ENCODE results near the gene MC1R. TPM values are rescaled to one million over a fixed set of nuclear protein-coding genes. Genes with fewer than 3 reads are reported as not detected.

Gene MC1R
- total and polyA plus RNA-seq, 4 donors: 0.19 to 3.3 (median 0.30) TPM

GRCh38 chr16:89909777-89910716, 8.6 kb upstream of the MC1R start:
- DNase-seq (ENCODE audit: low spot score): peak; percentile 73
- no peaks in the 10 kb centered on the region for H3K9me3 ChIP-seq (ENCODE audit: control insufficient read depth in 4 of 4, low read length in 3 of 4)
- no peaks in the 10 kb centered on the region for H3K27me3 ChIP-seq (ENCODE audit: control insufficient read depth in 4 of 4, insufficient read depth in 4 of 4, low read length in 3 of 4)
- TF ChIP-seq RAD21 (IDR thresholded peaks at IDR 0.05) (peak in 1 of 2 donors; percentile 76), TAF1 (conservative IDR thresholded peaks at IDR 0.05) (no peak), CTCF (IDR thresholded peaks at IDR 0.05; ENCODE audit: low read depth, low read length, missing input control) (peak; percentile 70)
- no peak overlapping the region for H3K27ac ChIP-seq (ENCODE audit: low read depth in 1 of 2, low read length in 2 of 2)
- H3K4me3 ChIP-seq (ENCODE audit: low read depth in 1 of 3, low read length in 3 of 3): no peak overlapping the region
- 74% methylated on average over 47 of the region's 47 CpGs for WGBS
- H3K36me3 ChIP-seq (ENCODE audit: control insufficient read depth in 4 of 4, insufficient read depth in 3 of 4, low read depth in 1 of 4, low read length in 3 of 4): peaks cover 13 to 46% (median 20%) of the 10 kb centered on the region in 4 donors
- H3K9ac ChIP-seq (ENCODE audit: low read depth in 1 of 2, low read length in 2 of 2): no peak overlapping the region
- H3K4me1 ChIP-seq (ENCODE audit: control insufficient read depth in 4 of 4, insufficient read depth in 4 of 4, low read length in 3 of 4): no peaks in the 10 kb centered on the region

- no peak for DNase-seq (ENCODE audit: low spot score)
- Histone ChIP-seq H3K27ac (ENCODE audit: low read depth in 1 of 2, low read length in 2 of 2) (no peak overlapping the region), H3K9me3 (ENCODE audit: control insufficient read depth in 4 of 4, low read length in 3 of 4) (no peaks in the 10 kb centered on the region), H3K4me1 (ENCODE audit: control insufficient read depth in 4 of 4, insufficient read depth in 4 of 4, low read length in 3 of 4) (no peaks in the 10 kb centered on the region), H3K27me3 (ENCODE audit: control insufficient read depth in 4 of 4, insufficient read depth in 4 of 4, low read length in 3 of 4) (no peaks in the 10 kb centered on the region), H3K36me3 (ENCODE audit: control insufficient read depth in 4 of 4, insufficient read depth in 3 of 4, low read depth in 1 of 4, low read length in 3 of 4) (peaks cover 13 to 38% (median 18%) of the 10 kb centered on the region in 4 donors), H3K4me3 (ENCODE audit: low read depth in 1 of 3, low read length in 3 of 3) (no peak overlapping the region), H3K9ac (ENCODE audit: low read depth in 1 of 2, low read length in 2 of 2) (no peak overlapping the region)
- TF ChIP-seq TAF1 (conservative IDR thresholded peaks at IDR 0.05): no peak
- TF ChIP-seq RXRA (IDR thresholded peaks at IDR 0.05): no peak
- no peak for TF ChIP-seq YY1 (IDR thresholded peaks at IDR 0.05)
- no peak for TF ChIP-seq HNF4A (conservative IDR thresholded peaks at IDR 0.05)
- TF ChIP-seq SP1 (IDR thresholded peaks at IDR 0.05): no peak
- TF ChIP-seq ZBTB33 (IDR thresholded peaks at IDR 0.05): no peak
- TF ChIP-seq MAX (IDR thresholded peaks at IDR 0.05): no peak
- TF ChIP-seq FOXA2 (IDR thresholded peaks at IDR 0.05): no peak
- TF ChIP-seq RAD21 (IDR thresholded peaks at IDR 0.05): no peak
- TF ChIP-seq CTCF (IDR thresholded peaks at IDR 0.05; ENCODE audit: low read depth, low read length, missing input control): no peak
- no peak for TF ChIP-seq EGR1 (IDR thresholded peaks at IDR 0.05; ENCODE audit: low read depth in 2 of 2)
- TF ChIP-seq GABPA (IDR thresholded peaks at IDR 0.05 in 1 of 2, conservative IDR thresholded peaks at IDR 0.05 in 1 of 2): no peak
- TF ChIP-seq NR2F2 (IDR thresholded peaks at IDR 0.05): no peak
- 96% methylated on average over 27 of the region's 27 CpGs for WGBS
Observed at GRCh38 chr16:89910717-89911354, 7.8 kb upstream of the MC1R start.
